ENCODE measurements around the gene NIPSNAP2. TPM values are rescaled to one million over a fixed set of nuclear protein-coding genes. Genes with fewer than 3 reads are reported as not detected.

NIPSNAP2 gene
- total RNA-seq, 1 experiment from 2014 or later: 38.5 TPM

Other genes starting within 250 kb of the NIPSNAP2 start
- 0.07 to 0.09 TPM (median 0.07 TPM) in 3 replicates for gene SEPTIN14, start 101.8 kb upstream of the NIPSNAP2 start, total RNA-seq (2021)
- 2.5 to 3.1 TPM (median 2.5 TPM) in 3 replicates for gene ZNF713, start 77.1 kb upstream of the NIPSNAP2 start, total RNA-seq (2021)
- 23.5 to 25.9 TPM (median 25.6 TPM) in 3 replicates for gene MRPS17, start 12.7 kb upstream of the NIPSNAP2 start, total RNA-seq (2021)
- 43.7 to 49.3 TPM (median 49.2 TPM) in 3 replicates for gene PSPH, start 86.9 kb downstream of the NIPSNAP2 start, total RNA-seq (2021)
- 208 to 246 TPM (median 209 TPM) in 3 replicates for gene CCT6A, start 87.2 kb downstream of the NIPSNAP2 start, total RNA-seq (2021)
- 99.6 to 105 TPM (median 99.6 TPM) in 3 replicates for gene SUMF2, start 99.7 kb downstream of the NIPSNAP2 start, total RNA-seq (2021)
- not detected in 3 replicates for gene PHKG1, start 128.4 kb downstream of the NIPSNAP2 start, total RNA-seq (2021)
- 2.2 to 2.4 TPM (median 2.2 TPM) in 3 replicates for gene CHCHD2, start 141.9 kb downstream of the NIPSNAP2 start, total RNA-seq (2021)
- gene NUPR2, start 151.8 kb downstream of the NIPSNAP2 start, total RNA-seq (2021): not detected in 3 replicates